D721Med (cell line): ENCODE results near the gene PXYLP1.

ENCODE experiments used
- DNase-seq: peaks from one replicate; pipeline ENCODE4 v3.0.0; 2011; ENCODE audit warnings: low spot score; ENCODE audit not compliant: insufficient read length
- FAIRE-seq: peaks from 2 replicates; lab custom pipeline; 2011; peaks lifted over from hg19 to GRCh38; lab: Jason Lieb, UNC
- CTCF ChIP-seq: IDR thresholded peaks from 2 replicates; pipeline ENCODE4 v1.5.1; 2012; ENCODE audit warnings: mild to moderate bottlenecking, control low read depth; ENCODE audit not compliant: insufficient read depth; ENCODE audit errors: missing control alignments

Gene PXYLP1

GRCh38 chr3:141331377-141332318 is 100.0 kb downstream of the PXYLP1 start:
- FAIRE-seq, result no peak
- DNase-seq, result no peak
- TF ChIP-seq CTCF, result no peak

- FAIRE-seq (no peak), DNase-seq (no peak)
- TF ChIP-seq CTCF, result no peak
These were observed 100.8 kb downstream of the PXYLP1 start for GRCh38 chr3:141332416-141332815.

- no peak for DNase-seq
- no peak for TF ChIP-seq CTCF
- no peak for FAIRE-seq
These were observed 102.4 kb downstream of the PXYLP1 start for GRCh38 chr3:141333836-141334626.

- DNase-seq, result no peak
- no peak for TF ChIP-seq CTCF
- FAIRE-seq, result no peak
These were observed 103.1 kb downstream of the PXYLP1 start for GRCh38 chr3:141334627-141335250.

- no peak for TF ChIP-seq CTCF
- DNase-seq (no peak), FAIRE-seq (no peak)
These were observed 104.0 kb downstream of the PXYLP1 start for GRCh38 chr3:141335531-141336061.

- FAIRE-seq (no peak), DNase-seq (no peak)
- no peak for TF ChIP-seq CTCF
These were observed 105.3 kb downstream of the PXYLP1 start for GRCh38 chr3:141336672-141337522.
